ENCODE data around the gene SEL1L3.

The SEL1L3 gene

DNA sequence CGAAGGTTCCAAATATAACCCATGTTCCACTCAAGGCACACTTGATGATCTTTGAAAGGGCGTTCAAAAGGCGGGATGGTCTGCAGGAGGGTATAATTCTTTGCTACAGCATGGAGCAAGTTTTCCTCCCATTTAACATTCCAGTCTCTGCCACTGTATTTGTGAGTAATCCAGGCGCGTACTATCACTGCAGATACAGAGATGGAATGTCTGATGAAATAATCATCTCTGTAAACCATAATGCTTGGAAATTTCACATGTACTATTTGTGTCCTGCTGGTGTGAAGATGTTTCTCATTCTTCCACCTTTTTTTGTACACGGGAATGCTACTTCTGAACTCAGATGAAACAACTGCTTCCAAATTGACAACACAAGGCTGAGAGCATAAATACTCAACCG lies 15.5 kb downstream of the SEL1L3 start:
- DNase-seq (ENCODE audit: low spot score) = no peak

DNA sequence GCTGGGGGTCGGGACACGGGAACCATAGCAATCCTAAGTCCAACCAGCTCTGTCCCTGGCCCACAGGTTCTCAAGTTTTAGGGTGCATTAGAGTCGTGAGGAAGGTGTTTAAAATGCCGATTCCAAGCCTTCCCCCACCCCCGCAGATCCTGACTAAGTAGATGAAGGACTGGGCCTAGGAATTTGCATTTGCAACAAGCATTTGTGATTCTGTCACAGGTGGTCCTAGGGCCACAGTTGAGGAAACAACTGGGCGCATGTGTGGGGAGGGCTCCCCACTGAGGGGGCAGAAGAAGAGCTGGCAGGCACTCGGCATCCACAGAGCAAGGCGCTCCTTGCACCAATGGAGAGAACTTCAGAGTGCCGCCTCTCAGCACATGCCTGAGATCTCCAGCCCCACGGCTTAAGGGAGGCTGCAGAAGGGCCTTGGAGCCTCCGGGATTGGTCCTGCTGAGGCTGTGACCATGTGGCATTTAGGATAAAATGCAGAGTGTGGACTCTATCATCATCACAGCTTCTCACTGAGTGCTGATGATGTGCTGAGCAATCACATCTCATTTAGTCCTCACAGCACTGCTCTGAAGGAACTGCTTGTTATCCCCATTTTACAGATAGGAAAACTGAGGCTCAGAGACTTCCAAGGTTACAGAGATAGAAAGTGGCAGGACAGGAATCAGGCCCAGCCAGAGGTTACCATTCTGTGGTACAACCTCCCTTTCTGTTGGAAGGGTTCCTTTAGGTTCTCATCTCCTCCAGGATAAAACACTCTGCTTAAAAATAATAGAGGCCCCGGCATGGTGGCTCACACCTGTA lies 16.7 kb downstream of the SEL1L3 start:
- no peak for DNase-seq (ENCODE audit: low spot score)

DNA sequence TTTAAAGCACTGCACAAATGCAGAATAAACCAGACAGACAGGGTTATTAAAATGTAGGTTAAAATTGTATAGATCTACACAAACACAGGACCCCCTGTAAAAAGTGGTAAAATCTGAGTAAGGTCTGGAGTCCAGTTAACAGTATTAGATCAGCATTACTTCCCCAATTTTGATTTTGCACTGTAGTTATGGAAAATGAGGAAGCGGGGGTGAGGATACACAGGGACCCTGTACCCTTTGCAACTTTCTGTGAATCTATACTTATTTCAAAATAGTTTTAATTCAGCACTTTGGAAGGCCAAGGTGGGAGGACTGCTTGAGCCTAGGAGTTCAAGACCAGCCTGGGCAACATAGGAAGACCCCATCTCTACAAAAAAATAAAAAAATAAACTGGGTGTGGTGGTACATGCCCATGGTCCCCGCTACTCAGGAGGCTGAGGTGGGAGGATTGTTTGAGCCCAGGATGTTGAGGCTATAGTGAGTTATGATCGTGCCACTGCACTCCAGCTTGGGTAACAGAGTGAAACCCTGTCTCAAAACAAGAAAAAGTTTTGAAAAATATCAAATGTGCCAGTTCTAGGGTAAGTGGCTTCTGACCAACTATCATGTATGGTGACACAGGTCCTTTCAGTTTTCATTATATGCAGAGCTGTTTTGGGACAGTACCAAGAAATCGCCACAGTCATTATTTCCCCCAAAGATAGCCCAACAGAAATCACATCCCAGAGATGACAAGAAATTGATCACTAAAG lies 17.7 kb downstream of the SEL1L3 start:
- no peak for DNase-seq (ENCODE audit: low spot score)

DNA sequence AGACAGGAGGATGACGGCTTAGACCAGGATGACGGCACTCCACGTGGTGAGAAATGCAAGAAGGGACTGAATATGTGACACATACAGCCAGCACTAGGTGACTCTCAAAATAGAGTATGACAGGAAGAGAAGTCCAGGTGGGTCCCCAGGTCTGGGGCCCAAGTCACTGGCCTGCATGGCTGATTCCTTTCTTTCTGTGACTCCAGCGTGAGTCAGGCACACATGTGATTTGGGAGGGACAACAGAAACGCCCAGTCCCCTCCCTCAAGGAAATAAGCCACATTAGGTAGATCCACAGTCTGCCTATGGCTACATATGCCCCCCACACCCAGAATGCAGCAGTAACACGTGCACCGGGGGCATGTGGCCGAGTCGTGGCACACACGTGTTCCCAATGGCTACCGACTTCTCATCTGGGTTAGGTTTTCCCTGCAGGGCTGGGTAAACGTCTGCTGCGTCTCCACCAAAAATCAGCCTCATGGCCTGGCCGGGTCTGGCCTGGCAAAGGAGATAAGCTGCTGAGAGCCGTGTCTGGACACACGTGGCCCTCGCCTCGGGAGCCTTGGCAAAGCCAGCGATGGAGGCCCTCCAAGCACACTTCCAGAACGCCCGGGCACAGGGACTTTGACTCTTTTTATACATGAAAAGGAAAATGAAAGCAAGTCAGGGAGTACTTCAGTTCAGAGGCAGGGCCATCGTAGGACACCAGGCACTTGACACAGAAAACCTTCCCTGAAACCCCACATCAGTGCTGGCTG lies 19.3 kb downstream of the SEL1L3 start:
- no peak for DNase-seq (ENCODE audit: low spot score)

DNA sequence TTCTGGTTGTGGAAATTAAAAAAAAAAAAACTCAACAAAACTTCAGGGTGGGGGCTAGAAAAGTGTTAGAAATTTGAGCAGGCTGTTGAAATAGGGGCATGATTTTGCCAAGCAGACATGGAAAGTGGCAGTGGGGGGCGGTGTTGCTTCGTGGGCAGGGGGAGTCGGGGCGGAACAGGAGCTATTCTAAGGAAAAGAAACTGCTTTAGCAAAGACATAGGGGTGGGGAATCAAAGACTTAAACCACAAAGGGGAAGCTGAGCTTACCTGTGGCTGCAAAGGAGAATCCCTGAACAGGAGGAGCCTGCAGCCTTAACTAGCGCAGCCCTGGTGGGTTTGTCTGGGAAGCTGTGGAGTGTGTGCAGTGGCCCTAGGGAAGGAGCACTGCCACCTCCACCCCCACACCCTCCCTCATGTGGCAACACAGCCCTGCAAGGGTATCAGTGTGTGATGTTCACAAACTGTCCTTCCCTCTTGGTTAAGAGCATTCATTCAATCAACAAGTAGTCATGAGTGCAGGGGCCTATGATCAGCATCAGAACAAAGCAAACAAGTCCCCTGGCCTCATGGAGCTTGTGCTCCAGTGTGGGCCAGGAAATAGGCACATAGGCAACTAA lies 20.5 kb downstream of the SEL1L3 start:
- no peak for DNase-seq (ENCODE audit: low spot score)

DNA sequence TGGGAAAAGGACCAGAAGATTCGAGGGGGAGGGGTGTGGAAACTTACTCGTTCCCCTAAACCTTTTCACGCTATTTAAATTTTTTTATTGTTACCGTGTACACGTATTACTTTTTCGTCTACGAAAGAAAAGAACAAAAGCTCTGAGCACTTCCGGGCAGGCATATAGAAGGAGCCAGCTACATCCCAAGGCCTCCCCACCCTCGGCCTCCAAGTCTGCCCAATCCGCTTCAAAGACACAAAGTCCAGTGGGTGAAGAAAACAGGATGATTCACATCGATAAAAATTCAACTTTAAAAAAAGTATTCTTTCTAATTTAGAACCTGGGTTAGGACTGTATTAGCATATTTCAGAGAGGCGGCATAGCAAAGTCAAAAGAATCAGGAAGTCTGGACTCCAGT lies 23.1 kb downstream of the SEL1L3 start:
- no peak for DNase-seq (ENCODE audit: low spot score)

DNA sequence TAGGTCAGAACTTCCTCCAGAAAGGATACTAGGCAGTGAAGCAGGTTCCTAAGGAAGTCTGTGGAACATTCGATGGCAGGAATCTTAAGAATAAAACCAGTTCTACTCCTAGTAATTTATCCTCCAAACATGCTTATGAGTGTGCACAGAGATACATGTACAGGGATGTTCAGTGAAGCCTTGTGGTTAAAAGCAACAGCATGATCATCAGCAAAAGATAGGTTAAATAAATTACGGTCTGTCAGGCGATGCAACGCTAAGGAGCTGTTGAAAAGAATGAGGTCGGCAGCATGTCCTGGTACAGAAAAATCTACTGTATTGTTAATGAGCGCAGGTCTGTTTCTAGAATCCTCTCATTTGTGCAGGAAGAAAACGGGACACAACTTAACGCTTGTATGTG lies 23.6 kb downstream of the SEL1L3 start:
- no peak for DNase-seq (ENCODE audit: low spot score)

DNA sequence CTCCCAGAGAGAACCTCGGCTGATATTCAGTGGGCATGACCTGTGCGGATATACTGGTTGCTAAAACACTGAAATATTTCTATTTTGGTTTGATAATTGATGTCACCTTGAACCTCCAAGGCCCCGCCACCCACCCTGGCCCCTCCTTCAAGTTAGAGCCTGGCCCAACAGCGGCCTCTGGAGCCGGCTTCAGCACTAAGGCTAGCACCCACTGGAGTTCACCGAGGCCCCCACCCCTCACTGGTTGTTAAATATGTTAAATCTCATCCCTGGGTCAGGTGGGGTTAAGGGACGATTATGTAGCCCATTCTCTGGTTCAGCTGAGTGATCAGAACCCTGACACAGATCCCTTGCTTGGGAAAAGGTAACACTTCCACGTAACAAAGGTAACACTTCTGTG lies 24.3 kb downstream of the SEL1L3 start:
- no peak for DNase-seq (ENCODE audit: low spot score)

DNA sequence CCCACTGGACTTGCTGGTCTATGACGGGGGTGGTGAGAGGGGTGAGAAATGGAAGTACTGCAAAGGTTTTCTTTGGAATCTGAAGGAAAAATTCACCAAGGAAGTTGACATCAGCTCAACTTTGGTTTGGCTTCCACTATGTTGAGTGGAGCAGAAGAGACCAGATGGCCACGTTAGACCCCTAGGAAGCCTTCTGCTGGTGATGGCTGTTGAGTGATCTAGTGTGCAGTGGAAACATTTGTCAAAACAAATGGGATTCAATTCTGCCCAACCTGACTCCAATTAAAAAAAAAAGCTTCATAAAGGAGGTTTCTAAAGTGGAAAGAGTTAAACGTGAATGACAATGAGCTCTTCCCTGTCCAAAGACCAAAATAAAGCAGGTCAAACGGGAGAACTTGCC lies 25.7 kb downstream of the SEL1L3 start:
- no peak for DNase-seq (ENCODE audit: low spot score)

DNA sequence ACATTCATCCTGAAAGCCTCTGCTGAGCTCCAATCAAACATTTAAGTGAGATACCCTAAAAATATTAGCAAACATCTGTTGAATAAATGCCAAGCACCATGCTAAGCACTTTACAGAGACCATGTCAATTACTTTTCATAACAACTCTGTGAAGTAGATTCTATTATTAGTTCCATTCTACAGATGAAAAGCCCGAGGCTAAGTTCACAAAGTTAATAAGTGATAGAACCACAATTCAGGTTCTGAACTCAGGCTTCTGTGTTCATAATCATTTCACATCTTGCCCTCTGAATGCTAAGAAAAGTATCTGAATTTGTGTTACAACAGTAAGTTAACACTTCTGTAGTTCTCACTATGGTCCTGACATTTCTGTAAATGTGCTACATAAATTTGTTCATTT lies 27.4 kb downstream of the SEL1L3 start:
- no peak for DNase-seq (ENCODE audit: low spot score)

DNA sequence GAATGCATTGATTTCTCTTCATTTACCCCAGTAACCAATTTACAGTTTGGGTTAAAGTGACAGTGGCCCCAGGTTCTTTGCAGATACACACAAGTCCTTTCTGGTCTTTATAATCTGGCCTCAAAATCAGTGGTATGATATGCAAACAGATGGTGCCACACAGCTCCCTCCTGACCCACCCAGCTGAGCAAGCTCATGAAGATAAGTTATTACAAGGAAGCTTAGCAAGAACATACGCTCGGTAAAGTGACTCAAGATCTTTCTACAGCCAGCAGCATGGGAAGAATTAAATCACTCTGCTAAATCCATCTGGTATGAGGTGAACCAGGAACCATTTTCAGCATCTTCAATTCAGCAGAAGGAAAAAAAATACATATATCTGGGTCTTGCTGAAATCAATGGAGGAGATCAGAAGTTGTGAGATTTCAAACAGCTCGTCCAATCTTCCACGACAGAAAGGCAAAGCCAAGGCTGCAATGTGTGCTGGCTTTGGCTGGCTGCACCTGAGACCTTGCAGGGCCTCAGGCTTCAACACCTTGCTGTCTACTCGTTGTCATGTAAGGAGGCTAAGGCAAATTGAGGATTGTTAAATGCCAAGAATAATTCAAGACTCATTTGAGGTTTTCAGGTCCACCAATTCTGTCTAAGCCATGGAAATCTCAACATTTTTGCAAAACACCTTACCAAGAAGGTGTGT lies 28.2 kb downstream of the SEL1L3 start:
- no peak for DNase-seq (ENCODE audit: low spot score)

DNA sequence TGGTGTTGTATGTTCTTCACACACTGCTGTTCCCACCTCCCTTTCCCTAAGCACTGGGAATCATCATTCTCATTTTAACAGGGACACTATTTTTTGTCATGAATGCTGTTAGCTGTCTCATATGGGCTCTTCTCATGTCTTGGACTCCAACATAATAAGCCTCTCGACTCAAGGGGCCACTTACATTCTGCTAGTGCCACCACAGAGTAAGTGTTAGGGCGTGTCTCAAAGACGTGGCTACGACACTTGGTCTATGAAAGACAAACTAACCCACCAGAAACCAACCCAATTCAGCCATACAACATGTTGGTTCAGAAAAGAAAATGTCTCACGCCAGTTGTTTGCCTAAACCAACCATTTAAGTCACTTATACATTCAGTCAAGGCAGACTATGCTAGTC lies 32.2 kb downstream of the SEL1L3 start:
- no peak for DNase-seq (ENCODE audit: low spot score)

DNA sequence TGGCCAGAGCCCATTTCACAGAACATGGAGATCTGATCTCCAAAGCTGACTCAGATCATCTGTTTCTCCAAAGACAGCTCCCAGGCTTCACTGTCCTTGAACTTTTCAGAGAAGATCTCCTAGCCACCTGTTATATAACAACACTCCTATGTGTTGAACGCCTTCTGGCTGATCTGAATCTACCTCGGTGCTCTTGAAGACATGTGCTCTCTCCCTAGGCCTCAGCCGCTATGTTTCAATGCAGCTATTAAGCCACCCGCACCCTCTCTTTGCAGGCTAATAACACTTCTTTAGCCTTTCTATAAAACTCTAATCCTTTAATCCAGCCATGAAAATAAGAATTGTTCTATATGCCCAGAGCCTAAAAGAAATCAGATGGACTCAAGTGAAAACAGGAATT lies 34.9 kb downstream of the SEL1L3 start:
- DNase-seq (ENCODE audit: low spot score) = no peak

DNA sequence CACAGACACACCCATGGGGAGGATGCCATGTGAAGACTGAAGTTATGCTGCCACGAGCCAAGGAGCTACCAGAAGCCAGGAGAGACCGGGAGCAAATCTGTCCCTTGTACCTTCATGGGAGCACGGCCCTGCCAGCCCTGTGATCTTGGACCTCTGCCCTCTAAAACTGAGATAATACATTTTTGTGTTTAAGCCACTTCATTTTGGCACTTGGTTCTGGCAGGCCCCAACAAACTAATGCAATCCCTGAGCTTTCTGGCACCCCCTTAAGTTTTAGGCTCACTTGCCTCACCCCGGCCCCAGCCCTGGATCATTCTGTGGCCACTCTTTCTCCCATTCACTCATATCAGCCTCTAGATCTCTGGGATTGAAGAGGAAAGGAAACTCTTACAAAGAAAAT lies 35.4 kb downstream of the SEL1L3 start:
- DNase-seq (ENCODE audit: low spot score) = no peak

DNA sequence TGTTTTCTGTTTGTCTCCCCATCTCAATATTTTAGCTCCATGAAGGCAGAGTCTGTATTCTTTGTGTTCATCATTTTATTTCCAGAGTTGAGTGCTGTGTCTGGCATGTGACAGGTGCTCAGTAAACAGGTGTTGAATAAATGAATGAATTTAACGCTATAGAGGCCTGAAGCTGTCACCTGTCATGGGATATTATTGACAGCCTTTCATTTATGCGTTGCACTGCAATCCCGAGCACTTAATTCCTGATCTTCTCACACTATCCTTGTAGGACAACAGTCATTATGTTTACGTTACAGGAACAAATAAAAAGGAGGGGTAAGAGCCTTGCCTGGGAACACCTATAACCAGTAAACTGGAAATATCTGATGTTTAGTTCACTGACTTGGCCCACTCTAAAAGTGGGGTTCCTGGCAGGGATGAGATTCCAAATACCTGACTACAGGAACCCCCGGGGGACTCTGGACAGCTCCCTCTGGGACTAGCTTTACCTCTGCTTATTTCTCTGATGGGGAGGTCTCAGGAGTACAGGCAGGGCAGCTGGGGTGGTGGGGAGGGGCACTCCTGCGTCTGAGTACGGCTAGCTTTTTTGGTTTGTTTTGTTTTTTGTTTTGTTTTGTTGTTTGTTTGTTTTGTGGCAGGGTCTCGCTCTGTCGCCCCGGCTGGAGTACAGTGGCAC lies 36.6 kb downstream of the SEL1L3 start:
- DNase-seq (ENCODE audit: low spot score) = no peak

DNA sequence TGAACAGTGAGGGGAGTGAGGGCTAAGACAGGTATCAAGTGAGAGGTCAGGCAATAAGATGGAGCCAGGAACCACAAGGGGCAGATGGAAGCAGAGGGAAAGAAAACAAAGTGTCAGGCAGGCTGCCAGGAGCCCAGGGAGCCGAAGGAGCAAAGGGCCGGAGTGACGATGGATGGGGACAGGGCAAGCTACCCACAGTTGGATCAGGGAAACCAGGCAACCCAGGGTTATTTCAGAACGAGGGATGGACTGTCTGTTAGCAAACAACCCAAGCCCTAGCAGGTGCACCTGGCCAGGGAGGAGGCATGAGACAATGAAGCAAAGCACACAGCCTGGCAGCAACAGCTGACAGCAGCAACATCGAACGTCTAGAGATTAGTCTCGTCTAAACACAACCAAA lies 39.2 kb downstream of the SEL1L3 start:
- no peak for DNase-seq (ENCODE audit: low spot score)

DNA sequence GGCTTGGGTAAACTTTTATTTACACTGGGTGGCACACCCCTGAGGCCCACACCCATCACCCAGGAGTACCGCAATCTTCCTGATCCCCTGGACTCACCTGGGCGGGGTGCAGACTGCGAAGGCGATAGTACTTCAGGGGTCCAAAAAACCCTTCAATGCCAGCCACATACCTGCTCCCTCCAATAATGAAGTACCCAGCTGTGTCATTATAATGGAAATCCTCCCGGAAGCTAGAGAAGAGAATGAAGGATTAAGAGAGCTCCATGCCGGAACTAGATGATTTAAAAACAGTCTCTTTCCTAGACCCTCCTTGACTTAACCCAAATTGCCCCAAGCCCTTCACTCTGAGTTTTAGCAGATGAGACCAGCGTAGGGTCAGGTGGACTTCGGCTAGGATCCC lies 40.9 kb downstream of the SEL1L3 start:
- DNase-seq (ENCODE audit: low spot score) = no peak

DNA sequence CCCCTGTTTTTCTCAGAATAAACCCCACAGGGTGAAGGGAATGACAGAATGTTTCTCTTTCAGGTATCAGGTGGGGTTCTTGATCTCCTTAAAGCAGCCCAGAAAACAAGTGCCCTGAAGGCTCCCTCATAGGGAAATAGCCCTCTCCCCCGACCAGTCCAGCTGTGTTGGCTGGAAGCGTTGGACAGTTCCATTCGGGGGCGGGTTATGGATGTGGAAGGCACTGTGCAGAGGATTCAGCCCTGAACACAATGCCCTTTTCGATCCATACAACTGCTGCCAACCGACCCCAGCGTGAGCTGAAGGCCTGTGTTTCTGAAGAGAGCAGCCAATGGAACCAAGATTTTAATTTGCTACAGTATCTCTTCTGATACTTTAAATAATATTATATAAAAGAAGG lies 41.5 kb downstream of the SEL1L3 start:
- no peak for DNase-seq (ENCODE audit: low spot score)

DNA sequence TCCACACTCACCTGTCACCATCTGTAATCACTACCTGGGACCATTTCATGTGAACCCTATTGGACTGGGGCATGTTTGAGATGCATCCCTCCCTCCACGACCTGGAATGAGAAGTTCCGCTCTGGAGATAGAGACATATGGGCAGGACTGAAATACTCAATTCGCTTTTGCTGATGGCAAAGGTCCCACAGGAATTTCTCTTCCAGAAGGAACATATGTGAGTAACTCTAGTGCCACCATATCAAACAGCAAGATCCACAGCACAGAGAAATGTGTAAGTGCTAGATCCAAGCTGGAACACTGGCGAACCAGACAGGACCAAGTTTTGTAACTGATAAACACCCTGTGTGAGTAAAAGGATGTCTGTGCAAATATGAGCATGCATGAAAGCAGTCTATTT lies 43.9 kb downstream of the SEL1L3 start:
- DNase-seq (ENCODE audit: low spot score) = no peak

DNA sequence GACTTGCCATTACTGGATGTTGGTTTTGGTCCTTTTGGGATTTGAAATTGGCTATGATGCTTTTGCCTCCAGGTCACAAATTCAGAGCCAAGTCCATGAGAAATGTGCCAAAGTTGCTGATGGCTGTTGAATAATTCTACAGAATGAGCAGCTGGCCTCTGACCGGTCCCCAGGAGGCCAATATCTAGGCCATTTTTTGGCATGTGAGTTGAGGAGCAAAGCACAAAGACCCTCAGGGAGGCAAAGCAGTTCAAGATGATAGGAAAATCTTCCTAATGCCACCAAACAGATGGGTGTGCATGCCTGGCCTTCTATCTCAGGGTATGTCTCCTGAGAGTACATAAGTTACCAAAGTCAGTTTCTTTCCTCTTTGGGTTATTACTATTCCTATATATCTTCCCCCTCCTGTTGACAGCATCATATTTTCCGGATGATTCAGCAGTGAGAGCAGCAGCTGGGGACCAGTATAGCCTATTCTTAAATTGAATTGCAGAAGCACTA lies 44.4 kb downstream of the SEL1L3 start:
- DNase-seq (ENCODE audit: low spot score) = no peak

DNA sequence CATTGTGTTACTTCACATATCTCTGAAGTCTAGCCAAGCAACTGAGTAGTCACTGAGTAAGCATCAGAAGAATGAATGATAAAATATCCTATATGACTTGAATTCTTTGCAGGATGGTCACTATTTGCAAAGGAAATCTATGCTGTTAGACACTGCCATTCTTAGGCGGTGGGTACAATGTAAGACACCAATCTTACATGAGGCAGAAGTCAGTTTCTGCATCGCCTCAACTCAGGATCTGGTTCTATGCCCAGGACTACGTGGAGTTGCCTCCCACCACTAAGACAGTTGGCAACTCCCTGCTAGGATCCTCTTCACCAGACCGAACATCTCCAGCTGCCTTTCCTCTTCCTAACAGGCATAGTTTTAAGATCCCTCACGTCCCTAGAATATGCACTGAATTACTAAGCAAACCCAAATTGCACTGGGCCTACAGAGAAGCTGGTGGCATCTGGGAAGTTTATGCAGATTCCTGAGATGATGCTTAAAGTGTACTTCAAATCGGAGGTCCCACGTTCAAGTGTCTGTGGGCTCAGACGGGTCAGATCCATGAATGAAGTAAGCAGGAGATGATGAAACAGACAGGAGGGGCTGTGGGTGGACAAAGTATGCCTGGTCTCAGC lies 45.6 kb downstream of the SEL1L3 start:
- no peak for DNase-seq (ENCODE audit: low spot score)

Data from HuH-7.5 (cell line).